Measurements from ENCODE around the gene EIF4A2. TPM values are rescaled to one million over a fixed set of nuclear protein-coding genes. Genes with fewer than 3 reads are reported as not detected.
A peak's percentile ranks its signal among the peaks of the same experiment; 100 is the strongest.

EIF4A2 gene
- total RNA-seq, 1 donor from 2014 or later = 1,764 TPM

DNA sequence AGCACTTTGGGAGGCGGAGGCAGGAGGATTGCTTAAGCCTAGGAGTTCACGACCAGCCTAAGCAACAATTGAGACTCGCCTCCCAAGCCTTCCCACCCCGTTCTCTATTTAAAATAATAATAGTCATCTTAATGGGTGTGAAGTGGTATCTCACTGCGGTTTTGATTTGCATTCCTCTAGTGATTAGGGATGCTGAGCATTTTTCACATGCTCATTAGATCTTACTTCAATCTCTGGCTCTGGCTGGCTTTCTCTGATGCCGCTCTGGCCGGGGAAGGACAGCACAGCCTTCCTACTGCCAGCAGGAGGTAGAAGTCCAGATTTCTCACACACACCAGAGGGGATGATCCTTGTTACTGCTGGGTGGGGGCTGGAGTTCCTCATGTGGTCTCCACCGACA is 7.4 kb upstream of the EIF4A2 start:
- H3K9me3 ChIP-seq (ENCODE audit: low read depth) = no peaks in the 10 kb centered on the region
- Mint-ChIP-seq H3K9me3 (no peaks in the 10 kb centered on the region), H3K27me3 (ENCODE audit: insufficient read depth, low read depth) (peaks cover 3% of the 10 kb centered on the region), H3K27ac (no peak overlapping the region), H3K4me1 (peaks cover 8% of the 10 kb centered on the region), H3K36me3 (no peaks in the 10 kb centered on the region), H3K4me3 (no peak overlapping the region)
- H3K27me3 ChIP-seq = peaks cover 11% of the 10 kb centered on the region
- H3K4me3 ChIP-seq = no peak overlapping the region
- peak; percentile 20 for DNase-seq (ENCODE audit: low spot score)
- H3K4me2 ChIP-seq = no peak overlapping the region
- H3K9ac ChIP-seq = no peak overlapping the region
- TF ChIP-seq EZH2phosphoT487 (IDR thresholded peaks at IDR 0.05) = no peak
- no peak for TF ChIP-seq CTCF (IDR thresholded peaks at IDR 0.05)
- TF ChIP-seq EZH2 (IDR thresholded peaks at IDR 0.05) = no peak
- no peaks in the 10 kb centered on the region for H3K36me3 ChIP-seq
- H3F3A ChIP-seq (ENCODE audit: low read depth) = no peaks in the 10 kb centered on the region
- H4K20me1 ChIP-seq (ENCODE audit: low read depth) = no peaks in the 10 kb centered on the region
- no peaks in the 10 kb centered on the region for H3K79me2 ChIP-seq (ENCODE audit: low read depth)
- H3K4me1 ChIP-seq = no peaks in the 10 kb centered on the region
- peak overlapping the region; percentile 22 for H2AFZ ChIP-seq (replicated peaks)
- no peak overlapping the region for H3K27ac ChIP-seq

DNA sequence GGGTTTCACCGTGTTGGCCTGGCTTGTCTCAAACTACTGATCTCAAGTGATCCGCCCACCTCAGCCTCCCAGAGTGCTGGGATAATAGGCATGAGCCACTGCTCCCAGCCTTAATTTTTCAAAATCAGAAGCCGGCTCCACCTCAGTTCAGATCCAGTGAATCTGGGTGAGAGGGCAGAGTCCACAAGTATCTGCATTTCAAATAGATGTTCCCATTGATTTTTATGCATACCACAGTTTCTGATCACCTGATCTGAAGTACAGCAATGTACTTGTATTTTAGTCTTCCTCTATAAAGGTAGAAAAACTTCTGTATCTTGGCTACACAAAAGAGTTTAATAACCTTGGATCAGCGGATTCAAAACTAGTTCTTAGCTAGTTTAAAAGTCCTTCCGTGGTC is 4.2 kb upstream of the EIF4A2 start:
- H3K79me2 ChIP-seq (ENCODE audit: low read depth) = peaks cover 20% of the 10 kb centered on the region
- H3K36me3 ChIP-seq = no peaks in the 10 kb centered on the region
- peaks cover 12% of the 10 kb centered on the region for H3F3A ChIP-seq (ENCODE audit: low read depth)
- no peak overlapping the region for H2AFZ ChIP-seq (replicated peaks)
- H3K9ac ChIP-seq = no peak overlapping the region
- Mint-ChIP-seq H3K9me3 (peaks cover 2% of the 10 kb centered on the region), H3K4me3 (no peak overlapping the region), H3K27ac (no peak overlapping the region), H3K27me3 (ENCODE audit: insufficient read depth, low read depth) (peaks cover 11% of the 10 kb centered on the region), H3K36me3 (peaks cover 4% of the 10 kb centered on the region), H3K4me1 (peaks cover 12% of the 10 kb centered on the region)
- no peaks in the 10 kb centered on the region for H3K9me3 ChIP-seq (ENCODE audit: low read depth)
- H3K4me2 ChIP-seq = no peak overlapping the region
- H3K4me1 ChIP-seq = peaks cover 6% of the 10 kb centered on the region
- no peak overlapping the region for H3K4me3 ChIP-seq
- DNase-seq (ENCODE audit: low spot score) = no peak
- peaks cover 7% of the 10 kb centered on the region for H4K20me1 ChIP-seq (ENCODE audit: low read depth)
- H3K27ac ChIP-seq = no peak overlapping the region
- no peak for TF ChIP-seq CTCF (IDR thresholded peaks at IDR 0.05)
- no peak for TF ChIP-seq EZH2 (IDR thresholded peaks at IDR 0.05)
- TF ChIP-seq EZH2phosphoT487 (IDR thresholded peaks at IDR 0.05) = no peak
- H3K27me3 ChIP-seq = no peaks in the 10 kb centered on the region

DNA sequence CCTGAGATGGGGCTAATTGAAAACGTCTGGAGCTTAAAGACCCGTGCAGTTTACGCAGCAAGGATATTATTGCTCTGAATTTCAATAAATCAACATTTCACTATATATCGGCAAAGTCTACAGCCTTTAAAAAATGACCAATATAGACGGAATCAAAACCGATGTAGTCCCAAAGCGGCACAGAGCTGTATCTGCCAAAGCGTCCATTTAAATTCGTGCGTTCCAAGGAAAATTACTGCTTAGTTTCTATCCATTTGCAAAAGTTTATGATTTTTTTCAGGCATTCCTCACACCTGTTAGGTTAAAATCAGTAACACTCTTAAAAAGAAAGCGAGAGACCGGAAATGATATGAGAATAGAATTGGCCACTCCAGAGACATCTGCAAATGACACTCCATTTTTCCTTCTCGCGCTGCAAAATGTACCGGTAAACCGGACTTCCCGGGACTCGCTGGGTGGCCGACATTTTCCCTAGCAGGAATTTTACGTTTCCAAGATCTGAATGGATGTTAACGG is 777 bp upstream of the EIF4A2 start:
- peaks cover 54% of the 10 kb centered on the region for H3K79me2 ChIP-seq (ENCODE audit: low read depth)
- peaks cover 41% of the 10 kb centered on the region for H4K20me1 ChIP-seq (ENCODE audit: low read depth)
- H2AFZ ChIP-seq (replicated peaks) = peak overlapping the region; percentile 98
- DNase-seq (ENCODE audit: low spot score) = no peak
- H3K4me2 ChIP-seq = peak overlapping the region; percentile 96
- Mint-ChIP-seq H3K4me3 (peak overlapping the region; percentile 99), H3K27ac (peak overlapping the region; percentile 94), H3K27me3 (ENCODE audit: insufficient read depth, low read depth) (peaks cover 13% of the 10 kb centered on the region), H3K9me3 (peaks cover 2% of the 10 kb centered on the region), H3K4me1 (peaks cover 37% of the 10 kb centered on the region), H3K36me3 (peaks cover 31% of the 10 kb centered on the region)
- H3F3A ChIP-seq (ENCODE audit: low read depth) = peaks cover 46% of the 10 kb centered on the region
- H3K9me3 ChIP-seq (ENCODE audit: low read depth) = no peaks in the 10 kb centered on the region
- peaks cover 34% of the 10 kb centered on the region for H3K36me3 ChIP-seq
- H3K27me3 ChIP-seq = no peaks in the 10 kb centered on the region
- peaks cover 29% of the 10 kb centered on the region for H3K4me1 ChIP-seq
- peak overlapping the region; percentile 97 for H3K4me3 ChIP-seq
- peak overlapping the region; percentile 99 for H3K9ac ChIP-seq
- peak overlapping the region; percentile 100 for H3K27ac ChIP-seq
- TF ChIP-seq EZH2phosphoT487 (IDR thresholded peaks at IDR 0.05) (no peak), EZH2 (IDR thresholded peaks at IDR 0.05) (peak; percentile 57), CTCF (IDR thresholded peaks at IDR 0.05) (no peak)

Data from neural progenitor cell (in vitro differentiated cells).